ENCODE results near the gene EPM2AIP1. TPM values are rescaled to one million over a fixed set of nuclear protein-coding genes. Genes with fewer than 3 reads are reported as not detected.
A peak's percentile ranks its signal among the peaks of the same experiment; 100 is the strongest.
"Not testable (repeated sequence)": the region's sequence is repeated elsewhere in the genome, so short reads cannot be mapped to it uniquely, and the experiment has no call there.

EPM2AIP1 gene
- total and polyA plus RNA-seq, 4 donors: 35.9 to 48.2 (median 40.6) TPM

GRCh38 chr3:36972163-36972562 is 20.8 kb downstream of the EPM2AIP1 start:
- Histone ChIP-seq H3K9me3 (ENCODE audit: control insufficient read depth, insufficient read depth, low read length) (no peaks in the 10 kb centered on the region), H3K4me1 (ENCODE audit: control insufficient read depth, insufficient read depth, low read length) (peaks cover 12% of the 10 kb centered on the region), H3K27me3 (ENCODE audit: control insufficient read depth, insufficient read depth, low read length) (no peaks in the 10 kb centered on the region), H3K27ac (ENCODE audit: low read depth, low read length) (no peak overlapping the region), H3K36me3 (ENCODE audit: control insufficient read depth, insufficient read depth, low read length) (no peaks in the 10 kb centered on the region), H3K4me3 (ENCODE audit: low read depth, low read length) (no peak overlapping the region)
- no peak for DNase-seq (ENCODE audit: low read depth in 4 of 6, low spot score in 6 of 6)
- WGBS (ENCODE audit: insufficient coverage): no CpG with 5 or more reads among the region's 2 CpGs

DNA sequence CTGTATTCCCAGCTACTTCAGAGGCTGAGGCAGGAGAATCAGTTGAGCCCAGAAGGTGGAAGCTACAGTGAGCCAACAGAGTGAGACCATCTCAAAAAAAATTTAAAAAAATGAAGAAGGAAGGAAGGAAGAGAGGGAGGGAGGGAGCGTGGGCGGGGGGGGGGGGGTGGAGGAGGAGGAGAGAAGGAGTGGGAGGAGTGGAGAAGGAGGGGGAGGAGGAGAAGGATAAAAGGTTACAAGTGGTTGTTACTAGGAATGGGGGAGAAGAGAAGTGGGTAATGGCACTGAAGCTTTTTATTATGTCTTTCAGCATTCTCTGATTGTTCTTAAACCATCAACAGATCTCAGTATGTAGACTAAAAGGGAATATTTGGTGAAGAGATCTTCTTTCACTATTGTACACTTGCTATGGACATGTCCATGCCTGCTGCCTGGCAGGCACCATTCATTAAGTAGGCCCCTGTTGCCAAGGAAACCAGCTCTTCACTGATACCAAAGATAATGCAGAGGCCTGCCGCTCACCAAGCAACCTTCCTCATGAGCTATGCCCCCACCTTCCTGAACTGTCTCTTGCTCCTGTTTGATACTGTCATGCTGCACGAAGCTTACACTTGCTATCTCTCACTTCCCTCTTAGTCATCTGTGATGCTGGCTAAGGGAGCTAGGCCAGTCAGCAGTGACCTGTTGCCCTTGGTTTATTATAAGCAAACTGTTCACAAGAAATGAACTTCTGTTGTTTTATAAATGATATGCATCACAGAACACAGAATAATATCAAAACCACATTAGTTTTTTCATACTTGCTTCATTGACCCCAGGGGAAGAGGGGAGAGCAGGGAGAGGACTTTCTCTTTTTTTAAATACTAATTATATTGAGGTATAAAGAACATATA is 23.1 kb downstream of the EPM2AIP1 start:
- 24% methylated on average over 2 of the region's 4 CpGs for WGBS (ENCODE audit: insufficient coverage)
- peak in 4 of 6 donors; percentile 38 to 94 (median 66) for DNase-seq (ENCODE audit: low read depth in 4 of 6, low spot score in 6 of 6)
- H3K9me3 ChIP-seq (ENCODE audit: control insufficient read depth, insufficient read depth, low read length): no peaks in the 10 kb centered on the region
- no peaks in the 10 kb centered on the region for H3K36me3 ChIP-seq (ENCODE audit: control insufficient read depth, insufficient read depth, low read length)
- peaks cover 12% of the 10 kb centered on the region for H3K4me1 ChIP-seq (ENCODE audit: control insufficient read depth, insufficient read depth, low read length)
- no peak overlapping the region for H3K27ac ChIP-seq (ENCODE audit: low read depth, low read length)
- H3K4me3 ChIP-seq (ENCODE audit: low read depth, low read length): no peak overlapping the region
- H3K27me3 ChIP-seq (ENCODE audit: control insufficient read depth, insufficient read depth, low read length): no peaks in the 10 kb centered on the region

GRCh38 chr3:36969085-36969484 is 23.8 kb downstream of the EPM2AIP1 start:
- Histone ChIP-seq H3K27me3 (ENCODE audit: control insufficient read depth, insufficient read depth, low read length) (no peaks in the 10 kb centered on the region), H3K4me1 (ENCODE audit: control insufficient read depth, insufficient read depth, low read length) (peaks cover 12% of the 10 kb centered on the region), H3K4me3 (ENCODE audit: low read depth, low read length) (no peak overlapping the region), H3K27ac (ENCODE audit: low read depth, low read length) (no peak overlapping the region), H3K36me3 (ENCODE audit: control insufficient read depth, insufficient read depth, low read length) (no peaks in the 10 kb centered on the region), H3K9me3 (ENCODE audit: control insufficient read depth, insufficient read depth, low read length) (no peaks in the 10 kb centered on the region)
- WGBS (ENCODE audit: insufficient coverage): no CpG with 5 or more reads among the region's 4 CpGs
- no peak for DNase-seq (ENCODE audit: low read depth in 4 of 6, low spot score in 6 of 6)

- no peaks in the 10 kb centered on the region for H3K9me3 ChIP-seq (ENCODE audit: control insufficient read depth, insufficient read depth, low read length)
- WGBS (ENCODE audit: insufficient coverage): 80% methylated on average over 2 of the region's 3 CpGs
- H3K27me3 ChIP-seq (ENCODE audit: control insufficient read depth, insufficient read depth, low read length): no peaks in the 10 kb centered on the region
- H3K4me3 ChIP-seq (ENCODE audit: low read depth, low read length): no peak overlapping the region
- no peak overlapping the region for H3K27ac ChIP-seq (ENCODE audit: low read depth, low read length)
- peaks cover 10% of the 10 kb centered on the region for H3K4me1 ChIP-seq (ENCODE audit: control insufficient read depth, insufficient read depth, low read length)
- DNase-seq (ENCODE audit: low read depth in 4 of 6, low spot score in 6 of 6): no peak
- H3K36me3 ChIP-seq (ENCODE audit: control insufficient read depth, insufficient read depth, low read length): no peaks in the 10 kb centered on the region
These were observed 27.5 kb downstream of the EPM2AIP1 start for GRCh38 chr3:36965440-36965839.

DNA sequence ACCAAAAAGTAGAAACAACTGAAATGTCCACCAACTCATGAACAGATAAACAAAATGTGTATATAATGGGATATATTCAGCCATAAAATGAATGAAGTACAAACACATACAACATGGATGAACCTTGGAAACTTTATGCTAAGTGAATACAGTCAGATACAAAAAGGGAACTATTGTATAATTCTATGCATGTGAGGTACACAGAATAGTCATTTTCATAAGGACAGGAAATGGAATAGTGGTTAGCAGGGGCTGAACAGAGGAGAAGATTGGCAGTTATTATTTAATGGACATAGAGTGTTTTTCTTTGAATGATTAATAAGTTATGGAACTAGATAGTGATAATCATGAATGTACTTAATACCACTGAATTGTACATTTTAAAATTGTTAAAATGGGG is 28.1 kb downstream of the EPM2AIP1 start:
- no peaks in the 10 kb centered on the region for H3K9me3 ChIP-seq (ENCODE audit: control insufficient read depth, insufficient read depth, low read length)
- no peak for DNase-seq (ENCODE audit: low read depth in 4 of 6, low spot score in 6 of 6)
- H3K27ac ChIP-seq (ENCODE audit: low read depth, low read length): no peak overlapping the region
- no peak overlapping the region for H3K4me3 ChIP-seq (ENCODE audit: low read depth, low read length)
- H3K4me1 ChIP-seq (ENCODE audit: control insufficient read depth, insufficient read depth, low read length): peaks cover 5% of the 10 kb centered on the region
- H3K27me3 ChIP-seq (ENCODE audit: control insufficient read depth, insufficient read depth, low read length): no peaks in the 10 kb centered on the region
- no peaks in the 10 kb centered on the region for H3K36me3 ChIP-seq (ENCODE audit: control insufficient read depth, insufficient read depth, low read length)

- no peaks in the 10 kb centered on the region for H3K36me3 ChIP-seq (ENCODE audit: control insufficient read depth, insufficient read depth, low read length)
These were observed 28.6 kb downstream of the EPM2AIP1 start for GRCh38 chr3:36964331-36964730.

DNA sequence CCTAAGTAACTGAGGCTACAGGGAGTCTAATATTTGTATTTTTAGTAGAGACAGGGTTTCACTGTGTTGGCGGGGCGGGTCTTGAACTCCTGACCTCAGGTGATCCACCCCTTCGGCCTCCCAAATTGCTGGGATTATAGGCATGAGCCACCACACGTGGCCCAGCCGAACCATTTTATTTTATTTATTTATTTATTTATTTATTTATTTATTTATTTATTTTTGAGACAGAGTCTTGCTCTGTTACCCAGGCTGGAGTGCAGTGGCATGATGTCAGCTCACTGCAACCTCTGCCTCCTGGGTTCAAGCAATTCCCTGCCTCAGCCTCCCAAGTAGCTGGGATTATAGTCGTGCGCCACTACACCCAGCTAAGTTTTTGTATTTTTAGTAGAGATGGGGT is 29.9 kb downstream of the EPM2AIP1 start:
- H3K27me3 ChIP-seq (ENCODE audit: control insufficient read depth, insufficient read depth, low read length); H3K9me3 ChIP-seq (ENCODE audit: control insufficient read depth, insufficient read depth, low read length); DNase-seq (ENCODE audit: low read depth in 4 of 6, low spot score in 6 of 6); H3K4me1 ChIP-seq (ENCODE audit: control insufficient read depth, insufficient read depth, low read length); H3K4me3 ChIP-seq (ENCODE audit: low read depth, low read length); H3K36me3 ChIP-seq (ENCODE audit: control insufficient read depth, insufficient read depth, low read length); H3K27ac ChIP-seq (ENCODE audit: low read depth, low read length): not testable (repeated sequence)
- WGBS (ENCODE audit: insufficient coverage): 100% methylated on average over 1 of the region's 7 CpGs

More at GRCh38 chr3:36964331-36964730, 28.6 kb downstream of the EPM2AIP1 start:
- Histone ChIP-seq H3K9me3 (ENCODE audit: control insufficient read depth, insufficient read depth, low read length) (no peaks in the 10 kb centered on the region), H3K27ac (ENCODE audit: low read depth, low read length) (no peak overlapping the region), H3K27me3 (ENCODE audit: control insufficient read depth, insufficient read depth, low read length) (no peaks in the 10 kb centered on the region), H3K4me3 (ENCODE audit: low read depth, low read length) (no peak overlapping the region), H3K4me1 (ENCODE audit: control insufficient read depth, insufficient read depth, low read length) (peaks cover 3% of the 10 kb centered on the region)
- WGBS (ENCODE audit: insufficient coverage): no CpG with 5 or more reads among the region's 1 CpG
- DNase-seq (ENCODE audit: low read depth in 4 of 6, low spot score in 6 of 6): no peak

- Histone ChIP-seq H3K4me1 (ENCODE audit: control insufficient read depth, insufficient read depth, low read length) (no peaks in the 10 kb centered on the region), H3K27ac (ENCODE audit: low read depth, low read length) (no peak overlapping the region), H3K9me3 (ENCODE audit: control insufficient read depth, insufficient read depth, low read length) (no peaks in the 10 kb centered on the region), H3K4me3 (ENCODE audit: low read depth, low read length) (no peak overlapping the region), H3K27me3 (ENCODE audit: control insufficient read depth, insufficient read depth, low read length) (no peaks in the 10 kb centered on the region), H3K36me3 (ENCODE audit: control insufficient read depth, insufficient read depth, low read length) (no peaks in the 10 kb centered on the region)
- WGBS (ENCODE audit: insufficient coverage): 100% methylated on average over 1 of the region's 4 CpGs
- no peak for DNase-seq (ENCODE audit: low read depth in 4 of 6, low spot score in 6 of 6)
These were observed 32.4 kb downstream of the EPM2AIP1 start for GRCh38 chr3:36960502-36960901.

DNA sequence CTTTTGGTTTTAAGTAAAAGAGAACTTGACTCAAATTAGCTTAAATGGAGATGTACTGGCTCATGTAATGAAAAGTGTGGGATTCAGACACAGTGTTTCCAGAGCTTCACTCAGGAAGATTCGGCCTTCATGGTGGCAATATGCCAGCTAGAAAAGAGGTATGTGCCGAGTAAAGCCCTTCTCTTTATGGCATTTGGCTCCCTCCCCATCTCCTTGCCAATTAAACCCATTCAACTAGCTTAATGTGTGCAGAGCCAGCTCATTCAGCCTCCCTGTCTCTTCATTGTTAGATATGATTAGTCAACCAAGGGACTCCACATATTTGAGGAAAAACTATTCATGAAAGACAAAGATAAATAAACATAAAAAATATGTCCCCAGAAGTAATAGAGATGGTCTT is 33.1 kb downstream of the EPM2AIP1 start:
- Histone ChIP-seq H3K27me3 (ENCODE audit: control insufficient read depth, insufficient read depth, low read length) (no peaks in the 10 kb centered on the region), H3K9me3 (ENCODE audit: control insufficient read depth, insufficient read depth, low read length) (no peaks in the 10 kb centered on the region), H3K36me3 (ENCODE audit: control insufficient read depth, insufficient read depth, low read length) (no peaks in the 10 kb centered on the region), H3K4me1 (ENCODE audit: control insufficient read depth, insufficient read depth, low read length) (no peaks in the 10 kb centered on the region), H3K27ac (ENCODE audit: low read depth, low read length) (no peak overlapping the region), H3K4me3 (ENCODE audit: low read depth, low read length) (no peak overlapping the region)
- DNase-seq (ENCODE audit: low read depth in 4 of 6, low spot score in 6 of 6): peak in 5 of 6 donors; percentile 13 to 89 (median 56)
- 29% methylated on average over 2 of the region's 2 CpGs for WGBS (ENCODE audit: insufficient coverage)
